SK-N-SH (cell line): ENCODE results near the gene CARD14. TPM values are rescaled to one million over a fixed set of nuclear protein-coding genes. Genes with fewer than 3 reads are reported as not detected.

ENCODE experiments used
- CTCF ChIA-PET: fragments of 300-600, 350-600 bp; formaldehyde crosslinking; extraction: SDS; loops from one replicate; lab custom pipeline; 2021; lab: Yijun Ruan, JAX
- POLR2A ChIA-PET: fragments of 350-600 bp; sonication (Branson Sonifier 250); formaldehyde crosslinking; extraction: SDS; loops from one replicate; lab custom pipeline; 2020; ENCODE audit warnings: antibody characterized with exemption, inconsistent platforms; lab: Yijun Ruan, JAX
- DNase-seq: peaks from one replicate; pipeline ENCODE4 v3.0.0; 2012
- H2AFZ ChIP-seq: fragments of 200-600 bp; sonication (generic); 2 replicates; pipeline ENCODE4 v1.8.1; 2016; ENCODE audit warnings: antibody characterized with exemption, mild to moderate bottlenecking, low read depth
- H3F3A ChIP-seq: fragments of 200-600 bp; sonication (generic); replicated peaks from 2 replicates; pipeline ENCODE3; 2016; ENCODE audit warnings: antibody characterized with exemption, mild to moderate bottlenecking; ENCODE audit not compliant: insufficient read depth
- H3K27ac ChIP-seq, 2 experiments: fragments of 200-500 bp in 1 of 2; fragments of 200-600 bp in 1 of 2; sonication (Bioruptor generic) in 1 of 2; sonication (generic), shearing (Covaris generic) in 1 of 2; 2 replicates each; pipeline versions ENCODE4 v1.5.1 to v1.6.1; 2014 to 2016; ENCODE audit warnings: low read depth in 2 of 2, inconsistent platforms in 1 of 2, low read length in 1 of 2, mild to moderate bottlenecking in 1 of 2, mixed read lengths in 1 of 2
- H3K27me3 ChIP-seq: fragments of 200-600 bp; sonication (generic), shearing (Covaris generic); 2 replicates; pipeline ENCODE4 v1.6.1; 2016; ENCODE audit warnings: mixed run types; ENCODE audit not compliant: insufficient read depth
- H3K36me3 ChIP-seq, 2 experiments: fragments of 200-500 bp in 1 of 2; fragments of 200-600 bp in 1 of 2; sonication (Bioruptor generic) in 1 of 2; sonication (generic) in 1 of 2; replicated peaks in 1 of 2; 2 replicates each; pipeline versions ENCODE3 to v1.5.1; 2014 to 2016; ENCODE audit warnings: low read length in 1 of 2, mild to moderate bottlenecking in 1 of 2; ENCODE audit not compliant: insufficient read depth in 2 of 2, control insufficient read depth in 1 of 2
- H3K4me1 ChIP-seq, 2 experiments: fragments of 200-500 bp in 1 of 2; fragments of 200-600 bp in 1 of 2; sonication (Bioruptor generic) in 1 of 2; sonication (generic), shearing (Covaris generic) in 1 of 2; 2 replicates each; pipeline versions ENCODE4 v1.5.1 to v1.6.1; 2014 to 2016; ENCODE audit warnings: low read depth in 1 of 2, low read length in 1 of 2, mixed run types in 1 of 2; ENCODE audit not compliant: insufficient read depth in 2 of 2, control insufficient read depth in 1 of 2
- H3K4me2 ChIP-seq: fragments of 200-600 bp; sonication (generic), shearing (Covaris generic); 2 replicates; pipeline ENCODE4 v1.6.1; 2017; ENCODE audit warnings: mixed run types
- H3K4me3 ChIP-seq, 2 experiments: fragments of 200-500 bp in 1 of 2; fragments of 200-600 bp in 1 of 2; sonication (Bioruptor generic) in 1 of 2; sonication (generic), shearing (Covaris generic) in 1 of 2; 2 replicates each; pipeline versions ENCODE4 v1.5.1 to v1.8.1; 2014 to 2016; ENCODE audit warnings: low read depth in 2 of 2, inconsistent platforms in 1 of 2, low read length in 1 of 2, mild to moderate bottlenecking in 1 of 2, mixed read lengths in 1 of 2, moderate library complexity in 1 of 2
- H3K79me2 ChIP-seq: fragments of 200-600 bp; sonication (generic); 2 replicates; pipeline ENCODE4 v1.8.1; 2017; ENCODE audit warnings: mild to moderate bottlenecking; ENCODE audit not compliant: insufficient read depth
- H3K9ac ChIP-seq: fragments of 200-600 bp; sonication (generic); 2 replicates; pipeline ENCODE4 v1.6.1; 2017; ENCODE audit warnings: mixed run types
- H3K9me2 ChIP-seq: fragments of 200-600 bp; sonication (generic); 2 replicates; pipeline ENCODE4 v1.6.1; 2017; ENCODE audit warnings: mixed run types
- H3K9me3 ChIP-seq: fragments of 200-600 bp; sonication (generic); 2 replicates; pipeline ENCODE4 v1.6.1; 2017; ENCODE audit warnings: mixed run types, mild to moderate bottlenecking, moderate library complexity
- H4K20me1 ChIP-seq: fragments of 200-600 bp; sonication (generic); 2 replicates; pipeline ENCODE4 v1.6.1; 2017; ENCODE audit warnings: mild to moderate bottlenecking, mixed run types; ENCODE audit not compliant: insufficient read depth
- CTCF ChIP-seq: fragments of 200-600 bp; sonication (generic); IDR thresholded peaks from 2 replicates; pipeline ENCODE4 v1.6.1; 2017; ENCODE audit warnings: antibody characterized with exemption, mild to moderate bottlenecking, moderate library complexity
- ELF1 ChIP-seq: IDR thresholded peaks from 2 replicates; pipeline ENCODE4 v1.4.0; 2012
- RAD21 ChIP-seq: IDR thresholded peaks from 2 replicates; pipeline ENCODE4 v1.6.1; 2012; ENCODE audit warnings: mild to moderate bottlenecking, low read length
- RXRA ChIP-seq: IDR thresholded peaks from 2 replicates; pipeline ENCODE4 v1.4.0; 2012; ENCODE audit warnings: low read depth, mild to moderate bottlenecking, borderline replicate concordance
- SIN3A ChIP-seq: IDR thresholded peaks from 2 replicates; pipeline ENCODE4 v1.6.1; 2012; ENCODE audit warnings: low read depth, mild to moderate bottlenecking, low read length, moderate library complexity, borderline replicate concordance
- TCF12 ChIP-seq: IDR thresholded peaks from 2 replicates; pipeline ENCODE4 v1.4.0; 2012
- TEAD4 ChIP-seq: IDR thresholded peaks from 2 replicates; pipeline ENCODE4 v1.4.0; 2012; ENCODE audit warnings: mild to moderate bottlenecking, borderline replicate concordance; ENCODE audit not compliant: insufficient read depth
- YY1 ChIP-seq: IDR thresholded peaks from 2 replicates; pipeline ENCODE4 v1.4.0; 2012; ENCODE audit warnings: low read depth, mild to moderate bottlenecking
- WGBS: methylation state at CpG from one replicate; pipeline ENCODE4 v1.1.6; 2017; ENCODE audit warnings: low lambda C conversion rate; 5-methylcytosine and 5-hydroxymethylcytosine counted together
- polyA plus RNA-seq, 3 experiments: library from polyadenylated mRNA; depleted of rRNA; stranded (reverse); fragments of >200 nt; gene quantifications; 2 replicates each; pipeline ENCODE4 v1.2.3, GENCODE V29; 2012
- TF ChIP-seq, protein P1 (sequence below): fragments of 150-350 bp; IDR thresholded peaks from 2 replicates; pipeline ENCODE4 v1.6.1; 2016; ENCODE audit warnings: mild to moderate bottlenecking, low read depth, low read length

CARD14 gene
- polyA plus RNA-seq, 1 of the 3 experiments (the other 2 are of a cell fraction): 0.05 TPM

GRCh38 chr17:80212109-80212508 lies 42.3 kb downstream of the CARD14 start:
- Histone ChIP-seq H2AFZ (no peak overlapping the region), H3F3A (no peaks in the 10 kb centered on the region), H3K79me2 (peaks cover 1% of the 10 kb centered on the region; the same call in 1 of the 2 replicates), H3K27me3 (no peaks in the 10 kb centered on the region), H3K9me3 (no peaks in the 10 kb centered on the region), H3K4me1 (no peaks in the 10 kb centered on the region), H3K36me3 (peaks cover 27 to 71% of the 10 kb centered on the region in 2 experiments), H3K4me3 (no peak overlapping the region), H3K27ac (no peak overlapping the region), H3K9ac (no peak overlapping the region), H3K4me2 (no peak overlapping the region), H3K9me2 (no peaks in the 10 kb centered on the region), H4K20me1 (peaks cover 2% of the 10 kb centered on the region; the same call in 1 of the 2 replicates)
- TF ChIP-seq SIN3A: no peak
- TF ChIP-seq YY1: no peak
- TF ChIP-seq, protein P1, sequence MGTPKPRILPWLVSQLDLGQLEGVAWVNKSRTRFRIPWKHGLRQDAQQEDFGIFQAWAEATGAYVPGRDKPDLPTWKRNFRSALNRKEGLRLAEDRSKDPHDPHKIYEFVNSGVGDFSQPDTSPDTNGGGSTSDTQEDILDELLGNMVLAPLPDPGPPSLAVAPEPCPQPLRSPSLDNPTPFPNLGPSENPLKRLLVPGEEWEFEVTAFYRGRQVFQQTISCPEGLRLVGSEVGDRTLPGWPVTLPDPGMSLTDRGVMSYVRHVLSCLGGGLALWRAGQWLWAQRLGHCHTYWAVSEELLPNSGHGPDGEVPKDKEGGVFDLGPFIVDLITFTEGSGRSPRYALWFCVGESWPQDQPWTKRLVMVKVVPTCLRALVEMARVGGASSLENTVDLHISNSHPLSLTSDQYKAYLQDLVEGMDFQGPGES: no peak
- TF ChIP-seq RAD21: no peak
- no peak for TF ChIP-seq TEAD4
- TF ChIP-seq RXRA: no peak
- WGBS: 85% methylated on average over 9 of the region's 22 CpGs
- POLR2A ChIA-PET: no interaction called here
- CTCF ChIA-PET: interaction anchor here (1.1 to 1.3 kb wide), 2 partner anchors 16 to 23 kb away, joined by 3 read pairs; no protein-coding TSS in a partner anchor
- no peak for DNase-seq

DNA sequence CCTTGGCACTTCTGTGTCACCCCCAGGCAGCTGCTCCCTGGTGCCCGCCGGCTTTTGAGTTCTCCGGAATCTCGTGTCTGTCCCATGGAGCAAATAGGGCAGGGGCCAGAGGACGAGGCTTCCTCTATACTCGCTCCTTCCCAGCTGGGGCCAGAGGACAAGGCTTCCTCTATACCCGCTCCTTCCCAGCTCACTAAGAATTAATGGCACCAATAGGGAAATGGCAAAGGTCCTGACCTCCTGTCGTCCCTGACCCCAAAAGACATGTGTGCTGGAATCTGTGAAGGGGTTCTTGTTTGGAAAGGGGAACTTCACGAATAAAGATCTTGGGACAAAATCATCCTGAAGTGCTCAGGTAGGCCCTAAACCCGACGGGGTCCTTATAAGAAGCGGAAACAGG lies 42.7 kb downstream of the CARD14 start:
- CTCF ChIA-PET: interaction anchor here (1.1 to 1.3 kb wide), 2 partner anchors 17 to 24 kb away, joined by 3 read pairs; no protein-coding TSS in a partner anchor
- Histone ChIP-seq H3F3A (no peaks in the 10 kb centered on the region), H3K9me2 (no peaks in the 10 kb centered on the region), H4K20me1 (peaks cover 6% of the 10 kb centered on the region; the same call in 1 of the 2 replicates), H3K27me3 (no peaks in the 10 kb centered on the region), H3K79me2 (peaks cover 5% of the 10 kb centered on the region; the same call in 1 of the 2 replicates), H3K36me3 (peaks cover 27 to 75% of the 10 kb centered on the region in 2 experiments), H3K27ac (no peak overlapping the region), H2AFZ (no peak overlapping the region), H3K9ac (no peak overlapping the region), H3K4me2 (no peak overlapping the region), H3K4me3 (no peak overlapping the region), H3K4me1 (no peaks in the 10 kb centered on the region; a peak in 1 of 4 replicates), H3K9me3 (no peaks in the 10 kb centered on the region)
- WGBS: 92% methylated on average over 12 of the region's 12 CpGs
- TF ChIP-seq CTCF: no peak
- no peak for TF ChIP-seq ELF1
- TF ChIP-seq SIN3A: no peak
- TF ChIP-seq TCF12: no peak
- DNase-seq: no peak
- POLR2A ChIA-PET: no interaction called here
